ENCODE measurements around the gene FAM78A.
A peak's percentile ranks its signal among the peaks of the same experiment; 100 is the strongest.
"Not testable (repeated sequence)": the region's sequence is repeated elsewhere in the genome, so short reads cannot be mapped to it uniquely, and the experiment has no call there.

The FAM78A gene

DNA sequence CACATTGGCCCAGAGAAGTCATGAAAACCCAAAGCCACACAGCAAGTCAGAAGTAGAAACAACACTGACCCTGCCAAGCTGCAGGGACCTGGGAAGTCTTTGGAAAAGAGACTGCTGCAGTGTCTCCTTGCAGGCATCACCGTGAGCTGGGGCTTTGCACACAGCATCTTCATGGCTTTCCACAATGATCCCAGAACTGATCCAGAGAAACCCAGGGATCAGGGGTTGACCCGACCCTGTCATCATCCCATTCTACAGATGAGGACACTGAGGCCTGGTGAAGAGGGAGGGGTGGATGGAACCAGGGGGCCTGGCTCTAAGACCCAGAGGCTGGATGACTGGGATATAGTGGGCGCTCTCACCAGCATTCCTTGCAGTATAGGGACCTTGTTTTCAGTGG, 4.3 kb upstream of the FAM78A start:
- no peak for DNase-seq

DNA sequence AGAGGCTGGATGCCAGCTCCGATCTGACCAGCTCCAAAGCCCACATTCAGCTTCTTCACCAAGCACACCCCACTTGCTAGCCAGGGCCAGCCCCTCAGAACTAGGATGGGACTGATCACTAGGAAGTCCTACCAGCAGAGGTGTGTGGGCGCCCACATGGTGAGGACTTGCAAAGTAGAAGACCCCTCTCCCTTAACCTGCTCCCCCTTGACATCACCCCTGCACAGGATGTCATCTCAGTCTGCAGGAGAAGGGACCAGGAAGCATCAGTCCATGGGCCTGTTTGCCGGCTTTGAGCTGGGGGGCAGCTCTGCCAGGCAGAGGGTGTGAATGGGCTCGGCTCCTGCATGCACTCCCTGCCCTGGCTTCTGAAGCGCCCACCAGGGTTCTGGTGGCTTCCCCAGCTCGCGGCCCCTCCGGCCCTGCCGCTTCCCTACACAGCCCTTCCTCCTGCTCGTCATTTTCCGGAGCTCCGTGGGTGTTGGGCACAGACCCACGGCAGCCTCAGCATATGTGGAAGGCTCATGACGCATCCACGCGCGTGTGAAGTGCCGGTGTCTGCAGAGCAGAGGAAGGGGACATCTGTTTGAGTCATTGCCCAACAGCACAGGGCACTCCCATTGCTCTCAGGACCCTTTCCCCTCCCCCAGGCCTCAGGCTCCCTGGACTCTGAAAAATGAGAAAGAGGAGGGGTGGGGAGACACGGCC, 3.7 kb upstream of the FAM78A start:
- DNase-seq: no peak

DNA sequence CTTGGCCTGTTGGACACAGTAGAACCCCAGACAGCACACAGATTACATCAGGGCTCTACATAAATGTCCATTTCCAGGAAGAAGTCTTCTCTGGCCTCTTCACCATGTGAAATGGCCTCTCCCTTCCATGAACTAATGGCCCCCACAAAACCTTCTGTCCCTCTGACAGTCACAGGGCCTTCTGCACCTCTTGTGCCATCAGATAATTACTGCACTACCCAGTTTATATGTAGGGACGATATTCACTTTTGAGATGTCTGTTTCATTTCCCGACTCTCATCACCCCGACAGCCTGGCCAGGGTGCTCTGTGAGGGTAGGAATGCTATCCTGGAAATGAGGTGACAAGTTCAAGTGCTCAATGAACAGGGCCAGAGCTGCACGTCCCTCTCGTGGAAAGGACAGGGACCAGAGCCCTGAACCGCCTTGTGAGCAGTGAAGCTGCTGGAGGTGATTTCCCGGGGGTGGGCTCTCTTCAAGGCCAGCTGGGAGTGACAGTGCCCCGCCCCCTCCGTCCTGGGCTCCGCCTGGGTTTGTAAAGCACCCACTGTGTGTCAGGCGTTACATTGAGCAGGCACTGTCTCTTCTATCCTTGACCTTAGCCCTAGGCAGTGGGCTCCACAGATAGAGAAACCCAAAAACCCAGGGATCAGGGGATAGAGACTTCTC, 3.0 kb upstream of the FAM78A start:
- DNase-seq: no peak

DNA sequence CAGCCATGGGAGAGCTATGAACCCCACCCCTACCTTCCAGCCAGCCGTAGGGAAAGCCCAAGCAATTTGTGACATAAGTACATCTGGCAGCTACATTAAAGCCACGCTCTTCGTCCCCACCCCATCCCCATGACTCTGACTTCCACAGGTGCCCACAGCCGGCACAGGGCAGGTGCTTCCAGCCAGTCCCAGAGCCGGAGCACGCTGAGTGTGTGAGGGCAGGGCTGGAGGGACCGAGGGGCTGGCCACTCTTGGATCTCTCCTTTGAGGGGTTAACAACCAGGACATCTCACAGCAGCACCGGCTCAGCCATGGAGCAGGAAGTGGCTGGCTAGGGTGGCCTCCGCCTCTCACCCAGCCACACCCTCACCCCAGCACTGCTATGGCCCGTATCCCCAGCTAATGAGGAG, 2.4 kb upstream of the FAM78A start:
- DNase-seq: no peak

DNA sequence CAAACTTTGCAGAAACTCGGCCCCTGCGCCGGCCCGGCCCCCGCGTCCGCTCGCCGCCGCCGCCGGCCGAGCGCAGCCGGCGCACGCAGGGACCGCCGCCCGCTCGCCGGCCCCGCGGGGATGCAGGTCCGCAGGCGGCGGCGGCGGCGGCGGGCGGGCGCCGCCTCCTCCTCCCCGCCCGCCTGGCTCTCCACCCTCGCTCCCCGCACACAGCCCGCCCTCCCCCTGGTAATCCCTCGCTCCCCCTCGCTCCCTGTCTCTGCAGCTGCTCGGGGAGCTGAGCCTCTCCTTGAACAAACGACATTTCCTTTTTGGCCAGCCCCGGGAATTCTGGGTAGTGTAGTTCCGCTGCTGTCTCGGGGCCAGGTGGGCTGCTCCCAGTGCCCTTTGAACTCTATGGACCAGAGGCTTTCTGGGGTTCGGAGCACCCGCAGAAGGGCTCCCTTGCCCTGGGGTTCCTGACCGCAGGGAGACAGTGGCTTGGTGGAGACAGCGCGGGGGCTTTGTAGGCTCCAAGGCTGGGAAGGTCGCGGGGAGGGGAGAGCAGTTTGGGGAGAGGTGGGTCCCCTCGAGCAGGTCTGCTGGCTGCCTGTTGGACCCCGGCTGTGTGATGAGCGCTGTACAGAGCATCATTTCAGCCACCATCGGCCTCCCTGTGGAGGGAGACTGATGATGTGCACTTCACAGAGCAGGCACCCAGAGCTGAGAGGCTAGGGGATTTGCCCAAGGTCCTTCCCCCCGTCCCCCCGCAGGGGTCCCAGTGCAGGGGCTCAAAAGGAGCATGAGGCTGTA, 1.8 kb upstream of the FAM78A start:
- DNase-seq: peak; percentile 82

DNA sequence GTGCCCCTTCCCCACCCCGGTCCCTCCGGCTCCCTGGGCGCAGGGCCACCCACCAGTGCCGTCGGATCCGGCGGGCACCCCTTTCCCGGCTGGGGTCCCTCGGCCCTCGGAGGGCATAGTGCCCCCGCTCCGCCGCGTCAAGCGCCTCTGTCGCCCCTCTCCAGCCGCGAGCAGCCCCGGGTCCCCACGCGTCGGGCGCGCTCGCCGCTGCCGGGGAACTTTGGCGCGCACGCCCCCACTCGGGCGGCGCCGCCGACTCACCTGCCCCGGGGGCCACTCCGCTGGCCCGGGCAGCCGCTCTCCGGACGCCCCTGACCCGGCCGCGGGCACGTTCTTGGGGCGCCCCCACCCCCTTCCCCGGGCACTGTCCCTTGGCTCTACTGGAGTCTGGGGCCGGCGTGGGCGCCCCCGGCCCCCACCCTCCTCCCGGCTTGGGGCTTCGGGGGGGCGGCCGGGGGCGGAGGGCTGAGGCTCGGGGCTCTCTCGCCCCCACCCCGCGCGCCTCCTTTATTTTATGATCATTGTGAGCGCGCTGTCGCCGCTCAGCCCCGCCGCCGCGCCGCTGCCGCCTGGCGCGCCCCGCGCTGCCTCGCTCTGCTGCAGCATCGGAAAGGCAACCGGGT, 1.1 kb upstream of the FAM78A start:
- peak; percentile 64 for DNase-seq

DNA sequence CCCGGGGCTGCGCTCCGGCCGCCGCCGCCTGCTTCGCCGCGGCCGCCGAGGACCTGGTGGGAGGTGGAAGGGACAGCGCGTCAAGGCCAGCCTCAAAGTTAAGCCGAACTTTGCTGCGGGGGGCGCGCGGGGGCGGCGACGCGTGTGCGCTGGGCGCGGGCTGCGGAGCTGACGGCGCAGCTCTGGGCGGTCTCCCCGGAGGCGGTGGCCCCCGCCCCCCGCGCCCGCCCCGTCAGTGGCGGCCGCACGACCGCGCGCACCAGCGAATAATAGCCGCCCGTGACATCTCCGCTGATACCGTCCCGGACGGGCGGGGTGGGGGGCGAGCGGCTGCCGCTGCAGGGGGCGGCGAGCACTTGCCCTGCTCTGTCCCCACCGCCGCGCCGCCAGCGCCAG, 579 bp upstream of the FAM78A start:
- peak; percentile 71 for DNase-seq

DNA sequence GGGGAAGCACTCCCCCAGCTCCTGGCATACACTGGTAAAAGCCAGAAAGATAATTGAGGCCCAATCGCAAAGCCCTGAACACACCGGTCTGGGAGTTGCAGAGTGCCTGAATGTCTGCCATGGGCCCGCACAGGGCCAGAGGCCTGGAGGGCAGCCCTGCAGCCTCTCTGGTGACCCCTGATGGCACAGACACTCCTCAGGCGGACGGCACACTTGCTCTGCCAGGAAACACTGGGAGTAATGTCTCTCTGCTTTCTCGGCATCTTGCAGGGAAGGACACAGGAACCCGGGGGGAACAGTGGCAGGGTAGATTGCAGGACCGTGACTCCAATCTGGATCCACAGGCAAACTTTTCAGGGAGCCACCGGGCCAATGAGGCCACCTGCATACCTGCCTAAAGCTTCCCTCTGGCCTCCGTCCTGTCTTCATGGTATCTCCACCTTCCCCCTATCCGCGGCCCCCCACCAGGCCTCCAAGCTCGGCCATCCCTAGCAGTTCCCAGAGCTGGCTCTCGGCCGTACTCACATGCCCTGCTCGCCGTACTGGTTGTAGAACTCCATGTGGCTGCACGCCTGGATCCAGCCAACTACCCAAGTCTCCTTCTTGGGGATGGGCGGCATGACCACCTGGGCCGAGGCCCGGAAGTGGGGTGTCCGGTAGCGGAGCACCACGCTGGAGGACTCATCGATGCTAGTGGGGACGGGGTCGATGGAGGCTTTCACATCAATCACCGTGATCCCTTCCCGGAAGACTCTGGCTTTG, 797 bp downstream of the FAM78A start:
- DNase-seq: no peak

DNA sequence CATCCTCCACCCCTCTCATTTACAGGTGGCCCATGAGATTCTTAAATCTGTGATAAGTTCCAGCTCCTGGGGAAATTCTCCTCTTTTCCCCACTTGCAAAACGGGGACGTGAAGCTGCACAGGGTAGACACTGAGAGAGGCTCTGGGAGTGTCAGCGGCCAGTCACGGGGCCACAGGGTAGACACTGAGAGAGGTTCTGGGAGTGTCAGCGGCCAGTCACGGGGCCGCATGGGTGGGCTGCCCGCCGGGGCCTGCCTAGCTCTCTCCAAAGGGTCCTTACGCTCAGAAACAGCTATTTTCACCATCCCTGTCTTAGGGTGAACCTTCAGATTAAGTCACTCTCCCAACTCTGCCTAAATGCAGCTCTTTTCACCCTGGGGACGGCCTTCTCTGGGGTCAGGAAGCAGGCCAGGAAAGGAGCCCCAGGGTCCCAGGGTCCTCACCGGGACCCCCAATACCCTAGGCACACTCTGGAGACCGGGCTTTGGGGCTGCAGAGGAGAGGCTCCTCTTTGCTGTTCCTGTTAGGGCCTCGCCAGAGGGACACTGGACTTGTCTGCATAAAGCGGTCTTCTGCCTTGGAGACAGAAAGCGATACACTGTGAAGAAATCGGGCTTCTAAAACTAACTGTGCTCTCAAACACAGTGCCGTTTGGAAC, 1.5 kb downstream of the FAM78A start:
- DNase-seq: no peak

DNA sequence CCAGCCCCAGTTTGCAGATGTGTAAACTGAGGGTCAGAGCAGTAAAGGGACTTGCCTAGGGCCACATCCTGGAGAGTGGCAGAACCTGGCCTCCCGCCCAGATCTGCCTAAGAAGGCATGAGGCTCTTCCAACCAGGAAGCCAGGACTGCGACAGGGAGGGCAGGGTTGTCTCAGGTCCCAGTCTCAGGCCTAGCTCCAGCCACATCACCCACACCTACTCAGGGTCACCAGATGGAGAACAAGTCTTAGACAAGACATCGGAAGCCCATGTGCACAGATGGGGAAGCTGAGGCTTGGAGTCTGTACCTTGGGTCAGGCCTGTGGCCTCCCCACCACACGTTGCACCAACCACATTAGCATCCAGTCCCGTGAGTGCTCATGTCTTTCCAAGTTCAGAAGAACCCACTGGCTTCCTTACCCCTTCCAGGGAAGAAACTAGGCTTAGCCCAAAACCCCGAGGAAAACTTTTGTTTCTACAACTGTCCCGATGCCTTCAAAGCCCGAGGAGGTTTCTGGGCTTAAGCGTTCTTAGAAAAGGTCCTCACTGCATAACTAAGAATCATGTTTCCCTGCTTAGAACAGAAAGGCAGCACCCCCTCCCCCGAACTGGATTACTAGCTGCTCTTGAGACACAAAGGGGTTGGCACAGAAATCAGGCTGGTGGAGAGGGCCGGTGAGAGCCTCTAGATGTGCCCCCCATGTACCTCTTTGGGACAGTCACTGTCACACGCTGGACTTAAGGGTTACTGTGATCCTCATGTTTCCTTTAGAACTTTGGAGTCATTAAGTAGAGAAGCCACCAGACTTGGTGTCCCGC, 2.2 kb downstream of the FAM78A start:
- DNase-seq: no peak

DNA sequence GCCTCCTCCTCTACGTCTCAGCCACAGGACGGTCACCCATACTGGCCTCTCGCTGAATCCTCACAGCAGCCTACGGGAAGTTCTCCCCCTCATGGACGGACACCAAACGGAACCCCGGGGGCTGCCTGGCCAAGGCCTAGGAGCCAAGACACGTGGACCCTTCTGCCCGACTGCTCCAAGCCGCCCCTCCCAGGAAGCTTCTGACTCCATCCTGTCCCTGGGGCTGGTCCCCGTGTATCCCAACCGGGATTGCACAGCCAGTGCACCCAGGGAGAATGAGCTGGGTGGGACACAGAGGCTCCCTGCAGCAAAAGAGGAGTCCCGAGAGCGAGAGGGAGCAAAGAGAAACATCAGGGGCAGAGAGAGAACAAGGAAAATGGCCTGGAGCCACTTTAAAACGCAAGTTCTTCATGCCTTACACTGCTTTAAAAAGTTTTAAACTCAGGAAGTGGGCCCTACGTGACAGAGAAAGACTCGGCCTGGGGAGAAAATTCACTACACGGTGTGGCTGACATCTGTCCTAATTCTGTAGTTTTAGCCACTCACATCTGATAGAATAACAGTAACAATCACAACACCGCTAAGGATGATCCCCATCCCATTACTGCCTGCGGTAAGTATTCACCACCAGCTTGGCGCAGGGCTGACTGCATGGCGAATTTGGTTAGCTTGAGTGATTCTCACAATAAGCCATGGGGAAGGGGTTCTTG, 3.0 kb downstream of the FAM78A start:
- DNase-seq: no peak

DNA sequence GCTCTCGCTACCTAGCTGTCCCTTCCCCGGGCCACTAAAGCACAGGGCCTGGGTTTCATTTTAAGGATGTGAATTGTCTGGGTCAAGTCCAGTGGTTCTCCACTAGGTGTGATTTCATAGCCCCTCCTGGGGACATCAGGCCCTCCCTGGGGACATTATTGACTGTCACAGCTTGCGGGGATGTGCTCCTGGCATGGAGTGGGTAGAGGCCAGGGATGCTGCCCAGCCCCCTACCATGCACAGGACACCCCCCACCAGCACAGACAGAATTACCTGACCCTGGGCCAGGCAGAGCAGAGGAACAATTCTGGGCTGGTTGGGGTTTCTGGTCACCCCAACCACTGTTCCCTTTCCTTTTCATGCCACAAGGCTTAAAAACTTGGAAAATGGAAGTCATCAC, 4.1 kb downstream of the FAM78A start:
- no peak for DNase-seq

DNA sequence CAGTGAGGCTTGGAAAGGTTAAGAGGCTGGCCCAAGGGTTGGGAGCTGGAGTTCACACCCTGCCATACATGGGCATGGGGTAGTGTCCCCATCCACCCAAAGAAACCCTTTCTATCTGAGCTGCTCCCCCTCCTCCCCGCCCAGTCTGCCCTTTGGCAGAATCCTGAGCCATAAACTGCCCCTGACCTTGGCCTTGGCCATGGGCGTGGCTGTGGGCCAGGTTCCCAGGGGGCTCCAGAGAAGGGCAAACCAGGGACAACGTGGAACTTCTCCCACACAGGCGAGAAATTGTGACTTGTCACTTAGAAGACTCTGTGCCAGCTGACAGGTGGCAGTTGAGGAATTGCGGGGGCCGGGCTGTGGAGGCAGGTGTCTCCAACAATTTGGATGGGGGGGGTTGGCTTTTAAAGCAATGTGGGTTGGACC, 4.8 kb downstream of the FAM78A start:
- no peak for DNase-seq

DNA sequence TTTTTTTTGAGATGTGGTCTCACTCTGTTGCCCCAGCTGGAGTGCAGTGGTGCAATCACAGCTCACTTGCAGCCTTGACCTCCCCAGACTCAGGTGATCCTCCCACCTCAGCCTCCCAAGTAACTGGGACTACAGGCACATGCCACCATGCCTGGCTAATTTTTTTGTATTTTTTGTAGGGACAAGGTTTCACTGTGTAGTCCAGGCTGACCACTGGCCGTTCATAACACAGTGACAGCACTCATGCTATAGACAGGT, 5.4 kb downstream of the FAM78A start:
- DNase-seq: not testable (repeated sequence)

DNA sequence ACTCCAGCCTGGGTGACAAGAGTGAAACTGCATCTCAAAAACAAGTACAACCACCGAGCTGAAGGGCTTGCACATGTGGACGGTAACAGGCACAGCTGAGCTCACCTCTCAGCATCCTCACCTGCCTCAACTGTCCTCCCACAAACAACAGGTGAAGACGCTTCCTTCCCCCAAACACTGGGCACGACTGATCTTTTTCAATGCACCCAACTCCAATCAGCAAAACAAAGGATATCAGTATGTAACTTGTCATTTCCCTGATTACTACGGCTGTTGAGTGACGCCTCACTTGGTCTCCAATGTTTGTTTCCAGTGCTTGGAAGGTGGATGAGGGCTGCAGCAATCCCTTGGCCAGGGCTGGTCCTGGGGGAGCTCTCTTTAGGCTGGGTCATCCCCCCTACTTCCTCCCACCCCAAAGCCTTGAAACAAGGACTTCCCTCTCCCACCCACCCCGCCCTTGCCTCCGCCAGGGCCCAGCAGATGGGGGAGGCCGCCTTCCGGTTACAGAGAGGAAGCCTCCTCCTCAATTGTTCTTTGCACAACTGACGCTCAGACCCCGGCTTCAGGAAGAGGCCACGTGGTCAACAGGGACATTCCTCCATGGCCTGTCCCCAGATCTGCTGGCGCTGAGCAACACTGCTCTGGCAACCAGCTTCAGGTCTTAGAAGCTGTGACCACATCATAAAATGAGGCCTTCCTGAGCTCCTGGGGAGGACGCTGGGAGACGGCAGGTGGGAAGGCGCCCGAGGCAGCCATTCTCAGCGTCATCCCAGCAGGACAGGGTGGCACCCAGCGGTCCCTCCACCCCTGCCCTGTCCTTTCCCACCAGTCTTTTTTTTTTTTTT, 5.9 kb downstream of the FAM78A start:
- DNase-seq: peak; percentile 77

DNA sequence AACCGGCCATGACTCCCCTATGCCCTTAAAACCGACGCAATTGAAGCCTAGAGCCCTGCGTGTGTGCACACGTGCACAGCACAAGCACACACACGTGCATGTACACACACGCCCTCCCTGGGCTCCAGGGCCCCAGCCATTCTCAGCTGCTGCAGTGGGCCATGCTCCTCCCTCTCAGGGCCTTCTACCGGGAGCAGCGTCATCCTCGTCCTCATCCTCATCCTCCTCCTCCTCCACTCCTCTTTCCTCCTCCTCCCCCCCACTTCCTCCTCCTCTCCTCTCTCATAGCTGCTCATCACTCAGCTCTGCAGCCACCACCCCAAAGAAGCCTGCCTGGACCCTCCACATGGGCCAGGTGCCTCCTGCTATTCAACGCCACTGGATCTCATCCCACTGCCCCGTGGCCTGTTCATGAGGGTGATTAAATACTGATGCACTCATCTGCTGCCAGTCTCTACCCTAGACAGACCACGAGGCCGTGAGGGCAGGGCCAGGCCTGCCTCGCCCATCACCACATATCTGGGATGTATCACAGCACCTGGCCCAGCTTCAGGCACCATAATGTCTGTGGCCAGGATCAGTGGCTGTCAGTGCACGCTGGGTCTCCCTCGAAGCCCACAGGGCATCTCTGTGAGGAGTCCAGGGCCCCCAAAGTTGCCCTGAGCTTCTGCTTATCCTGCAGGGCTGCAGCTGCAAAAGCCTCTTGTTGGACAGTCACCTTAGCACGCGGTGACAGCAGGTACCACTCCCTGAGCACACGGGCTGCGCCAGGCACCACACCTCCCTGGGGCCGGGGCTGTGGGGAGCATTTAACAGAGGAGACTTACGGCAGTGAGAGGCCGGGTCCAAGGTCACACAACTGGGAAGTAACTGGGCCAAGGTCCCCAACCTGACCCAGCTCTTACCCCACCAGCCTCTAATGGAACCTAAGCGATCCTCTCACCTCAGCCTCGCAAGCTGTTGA, 9.8 kb downstream of the FAM78A start:
- DNase-seq: peak; percentile 69

DNA sequence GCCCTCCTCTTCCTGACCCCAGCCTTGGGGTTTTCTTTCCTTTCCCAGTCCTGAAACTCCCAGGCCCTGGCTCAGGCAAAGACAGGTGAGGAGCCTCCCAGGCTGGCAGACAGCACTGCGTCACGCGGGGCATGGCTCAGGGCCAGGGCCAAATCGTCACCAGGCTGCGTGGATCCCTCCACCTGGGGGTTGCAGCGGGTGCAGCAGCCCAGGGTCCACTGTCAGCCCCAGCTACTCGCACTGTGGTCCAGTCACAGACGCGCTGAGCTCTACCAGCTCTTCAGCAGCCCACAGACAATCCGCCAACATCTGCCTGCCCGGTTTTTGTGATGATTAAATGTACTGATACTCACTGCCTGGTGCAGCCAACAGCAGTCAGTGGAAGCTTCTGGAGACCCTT, 12.1 kb downstream of the FAM78A start:
- DNase-seq: no peak

DNA sequence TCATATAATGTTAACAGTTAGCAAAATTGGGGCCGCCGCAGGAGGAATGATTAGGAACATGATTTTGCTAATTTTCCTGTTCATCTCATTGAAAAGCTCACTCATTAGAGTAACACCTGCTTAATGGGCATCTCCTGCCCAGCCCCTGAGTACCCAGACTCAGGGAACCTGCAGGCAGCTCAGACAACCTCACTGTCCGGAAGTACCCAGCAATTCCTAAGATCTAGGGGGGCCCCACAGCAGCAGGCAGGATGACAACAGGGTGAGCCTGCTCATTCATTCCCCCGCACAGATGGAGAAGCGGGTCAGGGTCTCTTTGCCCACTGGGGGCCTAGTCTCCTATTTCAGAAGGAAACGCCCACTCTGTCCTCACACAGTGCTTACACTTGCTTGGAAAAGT, 12.6 kb downstream of the FAM78A start:
- no peak for DNase-seq

DNA sequence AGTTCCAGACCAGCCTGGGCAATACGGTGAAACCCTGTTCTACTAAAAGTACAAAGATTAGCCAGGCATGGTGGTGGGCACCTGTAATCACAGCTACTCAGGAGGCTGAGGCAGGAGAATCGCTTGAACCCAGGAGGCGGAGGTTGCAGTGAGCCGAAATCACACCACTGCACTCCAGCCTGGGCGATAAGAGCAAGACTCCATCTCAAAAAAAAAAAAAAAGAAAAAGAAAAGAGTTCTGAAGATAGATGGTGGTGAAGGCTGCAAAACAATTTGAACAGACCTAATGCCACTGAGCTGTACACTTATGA, 13.3 kb downstream of the FAM78A start:
- DNase-seq: not testable (repeated sequence)

All from activated CD8-positive, alpha-beta memory T cell treated with anti-CD3 and anti-CD28 coated beads, Interleukin-2, amount 50 U/mL, for 48 hours (primary cell).